HEK293 (cell line): ENCODE results near the gene SMURF1.

Source experiments
- CTCF ChIA-PET: fragments of 350-600 bp; formaldehyde crosslinking; extraction: SDS; loops from one replicate; lab custom pipeline; 2021; ENCODE audit warnings: antibody characterized with exemption; lab: Yijun Ruan, JAX
- POLR2A ChIA-PET: fragments of 300-600 bp; formaldehyde crosslinking; extraction: SDS; loops from one replicate; lab custom pipeline; 2020; ENCODE audit warnings: antibody characterized with exemption, inconsistent platforms; lab: Yijun Ruan, JAX
- H3K27ac ChIP-seq: fragments of 200-500 bp; sonication (Bioruptor generic); 2 replicates; pipeline ENCODE4 v1.5.1; 2014; ENCODE audit warnings: low read depth, low read length, control low read depth, inconsistent platforms; ENCODE audit errors: extremely low read depth
- H3K36me3 ChIP-seq, 2 experiments: fragments of 200-500 bp in 1 of 2; sonication (Bioruptor generic) in 1 of 2; 1 replicate in 1 of 2; 2 replicates in 1 of 2; pipeline ENCODE4 v1.5.1; 2014 to 2017; ENCODE audit warnings: inconsistent platforms in 2 of 2, low read length in 2 of 2; ENCODE audit not compliant: control insufficient read depth in 2 of 2, insufficient read depth in 1 of 2
- H3K4me1 ChIP-seq: fragments of 200-500 bp; sonication (Bioruptor generic); 2 replicates; pipeline ENCODE4 v1.5.1; 2014; ENCODE audit warnings: mild to moderate bottlenecking, low read length, inconsistent platforms; ENCODE audit not compliant: control insufficient read depth, insufficient read depth
- H3K4me3 ChIP-seq: 2 replicates; pipeline ENCODE4 v1.5.1; 2011; ENCODE audit warnings: low read depth, mild to moderate bottlenecking, control low read depth, low read length, moderate library complexity
- H3K9me3 ChIP-seq: fragments of 200-500 bp; sonication (Bioruptor generic); 2 replicates; pipeline ENCODE4 v1.5.1; 2014; ENCODE audit warnings: low read depth, low read length, inconsistent platforms; ENCODE audit not compliant: control insufficient read depth, insufficient read depth
- CTCF ChIP-seq: fragments of 450-650 bp; formaldehyde crosslinking; IDR thresholded peaks from 2 replicates; pipeline ENCODE4 v1.5.1; 2016; ENCODE audit warnings: missing biosample characterization, missing genetic modification characterization
- HOXC10 ChIP-seq: sonication (generic); formaldehyde crosslinking; IDR thresholded peaks from 2 replicates; pipeline ENCODE4 v1.8.1; 2023; ENCODE audit warnings: mild to moderate bottlenecking, missing genetic modification reagents
- KLF16 ChIP-seq: fragments of 450-650 bp; formaldehyde crosslinking; IDR thresholded peaks from 2 replicates; pipeline ENCODE4 v1.5.1; 2017; ENCODE audit warnings: missing biosample characterization, missing genetic modification characterization
- KLF9 ChIP-seq: fragments of 450-650 bp; formaldehyde crosslinking; IDR thresholded peaks from 2 replicates; pipeline ENCODE4 v1.5.1; 2016; ENCODE audit warnings: missing biosample characterization, missing genetic modification characterization, low read depth
- PRDM1 ChIP-seq: fragments of 450-650 bp; formaldehyde crosslinking; IDR thresholded peaks from 2 replicates; pipeline ENCODE4; 2016; ENCODE audit warnings: missing biosample characterization, missing genetic modification characterization
- RBAK ChIP-seq: fragments of 450-650 bp; formaldehyde crosslinking; IDR thresholded peaks from 2 replicates; pipeline ENCODE4 v1.5.1; 2016; ENCODE audit warnings: missing biosample characterization, missing genetic modification characterization
- SCRT1 ChIP-seq: fragments of 450-650 bp; formaldehyde crosslinking; IDR thresholded peaks from 2 replicates; pipeline ENCODE4 v1.5.1; 2016; ENCODE audit warnings: missing biosample characterization, missing genetic modification characterization, borderline replicate concordance
- TSHZ1 ChIP-seq: fragments of 450-650 bp; formaldehyde crosslinking; IDR thresholded peaks from 2 replicates; pipeline ENCODE4 v1.5.1; 2016; ENCODE audit warnings: missing biosample characterization, missing genetic modification characterization, borderline replicate concordance
- ZBTB21 ChIP-seq: fragments of 450-650 bp; formaldehyde crosslinking; IDR thresholded peaks from 2 replicates; pipeline ENCODE4 v1.5.1; 2017; ENCODE audit warnings: missing biosample characterization, missing genetic modification characterization
- ZBTB48 ChIP-seq: fragments of 450-650 bp; formaldehyde crosslinking; IDR thresholded peaks from 2 replicates; pipeline ENCODE4 v1.5.1; 2016; ENCODE audit warnings: missing biosample characterization, missing genetic modification characterization
- ZNF138 ChIP-seq: fragments of 450-650 bp; formaldehyde crosslinking; IDR thresholded peaks from 2 replicates; pipeline ENCODE4 v1.5.1; 2016; ENCODE audit warnings: missing biosample characterization, missing genetic modification characterization, borderline replicate concordance
- ZNF292 ChIP-seq: fragments of 450-650 bp; formaldehyde crosslinking; IDR thresholded peaks from 2 replicates; pipeline ENCODE4 v1.5.1; 2016; ENCODE audit warnings: low read depth, missing biosample characterization, missing genetic modification characterization, borderline replicate concordance
- ZNF302 ChIP-seq: fragments of 450-650 bp; formaldehyde crosslinking; IDR thresholded peaks from 2 replicates; pipeline ENCODE4 v1.5.1; 2016; ENCODE audit warnings: missing biosample characterization, missing genetic modification characterization, low read depth
- ZNF324 ChIP-seq: fragments of 450-650 bp; formaldehyde crosslinking; IDR thresholded peaks from 2 replicates; pipeline ENCODE4 v1.5.1; 2016; ENCODE audit warnings: missing biosample characterization, missing genetic modification characterization
- ZNF514 ChIP-seq: fragments of 450-650 bp; formaldehyde crosslinking; IDR thresholded peaks from 2 replicates; pipeline ENCODE4 v1.5.1; 2016; ENCODE audit warnings: missing biosample characterization, missing genetic modification characterization
- ZNF561 ChIP-seq: fragments of 450-650 bp; IDR thresholded peaks from 2 replicates; pipeline ENCODE4 v1.5.1; 2018; ENCODE audit warnings: missing biosample characterization, missing genetic modification characterization, borderline replicate concordance
- ZNF571 ChIP-seq: fragments of 450-650 bp; formaldehyde crosslinking; IDR thresholded peaks from 2 replicates; pipeline ENCODE4 v1.5.0; 2017; ENCODE audit warnings: missing biosample characterization, missing genetic modification characterization
- ZNF701 ChIP-seq: fragments of 450-650 bp; formaldehyde crosslinking; IDR thresholded peaks from 2 replicates; pipeline ENCODE4 v1.5.1; 2016; ENCODE audit warnings: missing biosample characterization, missing genetic modification characterization
- ZNF791 ChIP-seq: fragments of 450-650 bp; formaldehyde crosslinking; IDR thresholded peaks from 2 replicates; pipeline ENCODE4 v1.5.1; 2016; ENCODE audit warnings: missing biosample characterization, missing genetic modification characterization
- TF ChIP-seq, protein P1 (sequence below): fragments of 450-650 bp; formaldehyde crosslinking; IDR thresholded peaks from 2 replicates; pipeline ENCODE4 v1.5.1; 2016; ENCODE audit warnings: missing biosample characterization, missing genetic modification characterization
- TF ChIP-seq, protein P2 (sequence below): fragments of 450-650 bp; formaldehyde crosslinking; optimal IDR thresholded peaks from 2 replicates; pipeline ENCODE3; 2016; ENCODE audit warnings: missing biosample characterization, mild to moderate bottlenecking, missing genetic modification characterization
- TF ChIP-seq, protein P3 (sequence below): fragments of 450-650 bp; IDR thresholded peaks from 2 replicates; pipeline ENCODE4 v1.5.1; 2018; ENCODE audit warnings: missing biosample characterization, missing genetic modification characterization

The SMURF1 gene

GRCh38 chr7:99123571-99124033 lies 20.3 kb downstream of the SMURF1 start (continued):
- TF ChIP-seq, protein P1, sequence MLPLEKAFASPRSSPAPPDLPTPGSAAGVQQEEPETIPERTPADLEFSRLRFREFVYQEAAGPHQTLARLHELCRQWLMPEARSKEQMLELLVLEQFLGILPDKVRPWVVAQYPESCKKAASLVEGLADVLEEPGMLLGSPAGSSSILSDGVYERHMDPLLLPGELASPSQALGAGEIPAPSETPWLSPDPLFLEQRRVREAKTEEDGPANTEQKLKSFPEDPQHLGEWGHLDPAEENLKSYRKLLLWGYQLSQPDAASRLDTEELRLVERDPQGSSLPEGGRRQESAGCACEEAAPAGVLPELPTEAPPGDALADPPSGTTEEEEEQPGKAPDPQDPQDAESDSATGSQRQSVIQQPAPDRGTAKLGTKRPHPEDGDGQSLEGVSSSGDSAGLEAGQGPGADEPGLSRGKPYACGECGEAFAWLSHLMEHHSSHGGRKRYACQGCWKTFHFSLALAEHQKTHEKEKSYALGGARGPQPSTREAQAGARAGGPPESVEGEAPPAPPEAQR = no peak
- TF ChIP-seq HOXC10 (CRISPR knock-in tag) = no peak
- no peak for TF ChIP-seq KLF16 (tag by site-specific recombination)
- no peak for TF ChIP-seq ZNF791 (tag by site-specific recombination)
- TF ChIP-seq TSHZ1 (tag by site-specific recombination) = no peak
- no peak for TF ChIP-seq SCRT1 (tag by site-specific recombination)

- Histone ChIP-seq H3K9me3 (no peaks in the 10 kb centered on the region), H3K4me3 (no peak overlapping the region), H3K36me3 (no peaks in the 10 kb centered on the region), H3K27ac (no peak overlapping the region), H3K4me1 (no peaks in the 10 kb centered on the region)
- POLR2A ChIA-PET = no interaction called here
- CTCF ChIA-PET = interaction anchor here (1.7 kb wide), 1 partner anchor 10 kb away, joined by 5 read pairs; no protein-coding TSS in a partner anchor
- TF ChIP-seq, protein P2, sequence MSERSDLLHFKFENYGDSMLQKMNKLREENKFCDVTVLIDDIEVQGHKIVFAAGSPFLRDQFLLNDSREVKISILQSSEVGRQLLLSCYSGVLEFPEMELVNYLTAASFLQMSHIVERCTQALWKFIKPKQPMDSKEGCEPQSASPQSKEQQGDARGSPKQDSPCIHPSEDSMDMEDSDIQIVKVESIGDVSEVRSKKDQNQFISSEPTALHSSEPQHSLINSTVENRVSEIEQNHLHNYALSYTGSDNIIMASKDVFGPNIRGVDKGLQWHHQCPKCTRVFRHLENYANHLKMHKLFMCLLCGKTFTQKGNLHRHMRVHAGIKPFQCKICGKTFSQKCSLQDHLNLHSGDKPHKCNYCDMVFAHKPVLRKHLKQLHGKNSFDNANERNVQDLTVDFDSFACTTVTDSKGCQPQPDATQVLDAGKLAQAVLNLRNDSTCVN (tag by site-specific recombination) = no peak
- TF ChIP-seq ZBTB48 (no peak), ZNF302 (tag by site-specific recombination) (no peak), CTCF (no peak)
- TF ChIP-seq, protein P1 = no peak
Observed at GRCh38 chr7:99122762-99123161, 21.1 kb downstream of the SMURF1 start.

DNA sequence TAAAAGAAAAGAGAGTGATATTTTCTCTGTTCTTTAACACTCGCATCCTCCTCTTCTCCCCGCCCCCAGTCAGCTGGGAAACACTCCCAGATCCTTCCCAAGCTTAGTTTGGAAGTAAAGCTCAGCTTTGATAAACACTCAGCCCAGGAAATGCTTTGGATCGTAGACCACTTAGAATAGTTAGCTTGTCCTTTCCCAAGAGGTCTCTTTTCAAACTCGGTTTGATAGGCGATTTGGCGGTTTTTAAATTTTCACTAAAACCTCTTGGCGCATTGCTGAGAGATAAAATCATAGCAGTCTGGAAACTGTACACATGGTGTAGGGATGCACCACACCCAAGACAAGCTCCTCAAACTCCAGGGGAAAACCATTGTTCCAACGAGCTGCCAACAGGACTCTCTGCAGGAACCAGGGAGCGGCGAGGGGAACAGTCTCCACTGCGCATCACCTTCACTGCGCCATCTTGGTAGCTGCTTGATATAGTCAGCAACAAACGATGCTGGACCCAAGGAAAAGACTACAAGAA lies 22.3 kb downstream of the SMURF1 start:
- CTCF ChIA-PET = interaction anchor here (0.7 kb wide), 1 partner anchor 16 kb away, joined by 4 read pairs; no protein-coding TSS in a partner anchor
- Histone ChIP-seq H3K9me3 (no peaks in the 10 kb centered on the region), H3K27ac (no peak overlapping the region), H3K4me3 (no peak overlapping the region), H3K36me3 (no peaks in the 10 kb centered on the region), H3K4me1 (no peaks in the 10 kb centered on the region)
- POLR2A ChIA-PET = interaction anchor here (1.3 kb wide), 1 partner anchor 21 kb away, joined by 6 read pairs; no protein-coding TSS in a partner anchor
- TF ChIP-seq ZNF324 (tag by site-specific recombination) (no peak), ZBTB21 (tag by site-specific recombination) (no peak), RBAK (tag by site-specific recombination) (no peak), ZNF561 (tag by site-specific recombination) (no peak), ZNF571 (tag by site-specific recombination) (no peak), ZNF138 (tag by site-specific recombination) (no peak), ZNF701 (tag by site-specific recombination) (no peak), PRDM1 (no peak), ZNF514 (tag by site-specific recombination) (no peak), ZNF292 (tag by site-specific recombination) (no peak), ZBTB48 (no peak), KLF9 (tag by site-specific recombination) (no peak)
- TF ChIP-seq, protein P3, sequence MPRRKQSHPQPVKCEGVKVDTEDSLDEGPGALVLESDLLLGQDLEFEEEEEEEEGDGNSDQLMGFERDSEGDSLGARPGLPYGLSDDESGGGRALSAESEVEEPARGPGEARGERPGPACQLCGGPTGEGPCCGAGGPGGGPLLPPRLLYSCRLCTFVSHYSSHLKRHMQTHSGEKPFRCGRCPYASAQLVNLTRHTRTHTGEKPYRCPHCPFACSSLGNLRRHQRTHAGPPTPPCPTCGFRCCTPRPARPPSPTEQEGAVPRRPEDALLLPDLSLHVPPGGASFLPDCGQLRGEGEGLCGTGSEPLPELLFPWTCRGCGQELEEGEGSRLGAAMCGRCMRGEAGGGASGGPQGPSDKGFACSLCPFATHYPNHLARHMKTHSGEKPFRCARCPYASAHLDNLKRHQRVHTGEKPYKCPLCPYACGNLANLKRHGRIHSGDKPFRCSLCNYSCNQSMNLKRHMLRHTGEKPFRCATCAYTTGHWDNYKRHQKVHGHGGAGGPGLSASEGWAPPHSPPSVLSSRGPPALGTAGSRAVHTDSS (tag by site-specific recombination) = no peak
